Duodenal mucosa (tissue), 2 donors: ENCODE measurements around the gene DLG5.

Experiments used
- H3K27ac ChIP-seq: one replicate; pipeline ENCODE4 v1.7.0; 2013; ENCODE audit warnings: low read depth, low read length
- H3K27me3 ChIP-seq, 2 donors: one replicate each; pipeline ENCODE4 v1.7.0; 2013; ENCODE audit warnings: low read length in 2 of 2, control low read depth in 1 of 2; ENCODE audit not compliant: insufficient read depth in 2 of 2, control insufficient read depth in 1 of 2
- H3K36me3 ChIP-seq, 2 donors: one replicate each; pipeline ENCODE4 v1.7.0; 2013; ENCODE audit warnings: low read length in 2 of 2, control low read depth in 1 of 2; ENCODE audit not compliant: insufficient read depth in 2 of 2, control insufficient read depth in 1 of 2
- H3K4me1 ChIP-seq, 2 donors: one replicate each; pipeline ENCODE4 v1.7.0; 2013; ENCODE audit warnings: low read length in 2 of 2, control low read depth in 1 of 2; ENCODE audit not compliant: insufficient read depth in 2 of 2, control insufficient read depth in 1 of 2
- H3K4me3 ChIP-seq, 2 donors: one replicate each; pipeline ENCODE4 v1.7.0; 2013; ENCODE audit warnings: low read length in 2 of 2, low read depth in 1 of 2
- H3K9ac ChIP-seq, 2 donors: one replicate each; pipeline ENCODE4 v1.7.0; 2013; ENCODE audit warnings: low read length in 2 of 2, low read depth in 1 of 2
- H3K9me3 ChIP-seq, 2 donors: one replicate each; pipeline ENCODE4 v1.7.0; 2013; ENCODE audit warnings: low read length in 2 of 2, control low read depth in 1 of 2; ENCODE audit not compliant: control insufficient read depth in 1 of 2

DLG5 gene

GRCh38 chr10:77859865-77860282 is 66.7 kb downstream of the DLG5 start:
- no peak overlapping the region for H3K9ac ChIP-seq
- H3K4me3 ChIP-seq = no peak overlapping the region
- no peaks in the 10 kb centered on the region for H3K9me3 ChIP-seq
- H3K27ac ChIP-seq = no peak overlapping the region
- H3K4me1 ChIP-seq = no peaks in the 10 kb centered on the region
- peaks cover 6 to 21% of the 10 kb centered on the region in 2 donors for H3K36me3 ChIP-seq
- H3K27me3 ChIP-seq = no peaks in the 10 kb centered on the region

- no peaks in the 10 kb centered on the region for H3K4me1 ChIP-seq
- no peaks in the 10 kb centered on the region for H3K9me3 ChIP-seq
- no peak overlapping the region for H3K4me3 ChIP-seq
- H3K36me3 ChIP-seq = peaks cover 6 to 24% of the 10 kb centered on the region in 2 donors
- H3K9ac ChIP-seq = no peak overlapping the region
- no peak overlapping the region for H3K27ac ChIP-seq
- H3K27me3 ChIP-seq = no peaks in the 10 kb centered on the region
These were observed 67.2 kb downstream of the DLG5 start for GRCh38 chr10:77859200-77859864.

DNA sequence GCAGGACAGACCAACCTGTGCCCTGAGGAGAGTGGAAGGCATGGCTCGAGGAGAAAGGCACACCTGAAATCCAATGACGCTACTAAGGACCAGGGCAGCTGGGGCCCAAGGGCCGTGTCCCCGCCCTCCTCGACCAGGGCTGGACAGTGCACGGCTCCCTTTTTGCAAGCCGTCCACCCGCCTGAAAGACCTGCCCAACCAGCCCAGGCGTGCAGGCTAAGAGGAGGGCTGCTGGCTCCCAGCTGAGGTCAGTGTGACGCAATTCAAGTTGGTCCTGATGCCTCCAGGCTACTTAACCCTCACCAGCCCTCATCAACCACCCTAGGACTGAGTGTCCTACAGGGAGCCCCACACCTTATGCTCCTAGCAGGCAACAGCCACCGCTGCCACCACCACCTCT is 69.3 kb downstream of the DLG5 start:
- Histone ChIP-seq H3K27ac (no peak overlapping the region), H3K4me3 (no peak overlapping the region), H3K27me3 (no peaks in the 10 kb centered on the region), H3K9me3 (no peaks in the 10 kb centered on the region), H3K36me3 (peaks cover 3 to 43% of the 10 kb centered on the region in 2 donors), H3K9ac (no peak overlapping the region), H3K4me1 (no peaks in the 10 kb centered on the region)

- Histone ChIP-seq H3K27me3 (no peaks in the 10 kb centered on the region), H3K4me3 (no peak overlapping the region), H3K36me3 (peaks cover 3 to 43% of the 10 kb centered on the region in 2 donors), H3K27ac (no peak overlapping the region), H3K9me3 (no peaks in the 10 kb centered on the region), H3K9ac (no peak overlapping the region), H3K4me1 (no peaks in the 10 kb centered on the region)
These were observed 70.0 kb downstream of the DLG5 start for GRCh38 chr10:77856566-77856965.

DNA sequence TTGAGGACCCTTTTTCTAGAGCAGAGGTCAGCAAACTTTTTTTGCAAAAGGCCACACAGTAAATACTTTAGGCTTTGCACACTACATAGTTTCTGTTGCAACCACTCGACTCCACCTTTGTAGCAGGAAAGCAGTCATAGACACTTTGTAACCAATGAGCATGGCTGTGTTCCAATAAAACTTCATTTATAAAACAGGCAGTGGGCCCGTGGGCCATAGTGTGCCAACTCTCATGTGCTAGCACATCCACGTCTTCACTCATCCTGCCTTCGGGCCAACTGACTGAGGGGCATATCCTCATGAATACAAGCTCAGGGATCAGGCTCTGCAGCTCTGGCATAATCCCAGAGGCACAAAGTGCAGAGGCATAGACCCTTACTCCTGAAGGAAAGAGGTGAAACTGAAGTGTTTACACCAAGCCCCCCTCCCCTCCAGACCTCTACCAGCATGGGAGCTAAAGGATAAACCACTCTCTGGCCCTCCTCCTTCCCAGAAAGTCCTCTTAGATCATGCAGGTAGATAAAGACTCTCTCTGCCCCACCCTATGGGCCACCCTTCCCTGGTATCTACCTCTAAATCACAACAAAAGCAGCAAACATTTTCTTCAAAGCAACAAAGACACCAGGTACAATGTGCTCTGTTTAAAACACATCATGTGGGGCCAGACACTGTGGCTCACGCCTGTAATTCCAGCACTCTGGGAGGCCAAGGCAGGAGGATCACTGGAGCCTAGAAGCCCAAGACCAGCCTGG is 71.0 kb downstream of the DLG5 start:
- no peak overlapping the region for H3K27ac ChIP-seq

GRCh38 chr10:77854115-77854514 is 72.4 kb downstream of the DLG5 start:
- Histone ChIP-seq H3K27me3 (no peaks in the 10 kb centered on the region), H3K9me3 (no peaks in the 10 kb centered on the region), H3K27ac (no peak overlapping the region), H3K4me3 (no peak overlapping the region), H3K9ac (no peak overlapping the region), H3K4me1 (peaks cover 2% of the 10 kb centered on the region in 2 donors), H3K36me3 (peaks cover 3 to 49% of the 10 kb centered on the region in 2 donors)

More for the DNA sequence above, 71.0 kb downstream of the DLG5 start:
- Histone ChIP-seq H3K4me1 (no peaks in the 10 kb centered on the region), H3K4me3 (no peak overlapping the region), H3K27me3 (no peaks in the 10 kb centered on the region), H3K36me3 (peaks cover 3 to 46% of the 10 kb centered on the region in 2 donors), H3K9ac (no peak overlapping the region), H3K9me3 (no peaks in the 10 kb centered on the region)

DNA sequence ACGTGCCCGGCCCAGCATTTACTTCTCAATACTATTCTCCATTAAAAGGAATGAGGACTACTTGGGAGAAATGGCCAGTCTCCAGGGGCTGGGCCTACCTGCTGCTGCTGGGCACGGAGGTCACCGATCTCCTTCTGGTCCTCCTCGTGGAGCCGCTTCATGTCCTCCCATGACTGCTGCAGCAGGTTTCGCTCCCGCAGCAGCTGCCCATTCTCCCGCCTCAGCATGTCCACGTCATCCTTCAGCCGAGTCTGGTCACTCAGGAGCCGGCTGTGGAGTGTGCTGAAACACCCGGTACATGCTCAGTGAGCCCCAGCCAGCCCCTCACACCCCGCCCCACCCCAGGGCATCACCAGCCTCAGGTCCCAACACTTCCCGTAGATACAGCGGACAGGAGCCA is 73.3 kb downstream of the DLG5 start:
- no peak overlapping the region for H3K27ac ChIP-seq
- H3K36me3 ChIP-seq = peaks cover 3 to 49% of the 10 kb centered on the region in 2 donors
- H3K27me3 ChIP-seq = no peaks in the 10 kb centered on the region
- no peak overlapping the region for H3K4me3 ChIP-seq
- no peaks in the 10 kb centered on the region for H3K9me3 ChIP-seq
- H3K9ac ChIP-seq = no peak overlapping the region
- peaks cover 4 to 6% of the 10 kb centered on the region in 2 donors for H3K4me1 ChIP-seq

- H3K4me1 ChIP-seq = peaks cover 6 to 9% of the 10 kb centered on the region in 2 donors
- no peak overlapping the region for H3K9ac ChIP-seq
- peaks cover 3 to 35% of the 10 kb centered on the region in 2 donors for H3K36me3 ChIP-seq
- no peaks in the 10 kb centered on the region for H3K9me3 ChIP-seq
- H3K27me3 ChIP-seq = no peaks in the 10 kb centered on the region
- no peak overlapping the region for H3K4me3 ChIP-seq
- H3K27ac ChIP-seq = no peak overlapping the region
These were observed 75.8 kb downstream of the DLG5 start for GRCh38 chr10:77850620-77851231.

DNA sequence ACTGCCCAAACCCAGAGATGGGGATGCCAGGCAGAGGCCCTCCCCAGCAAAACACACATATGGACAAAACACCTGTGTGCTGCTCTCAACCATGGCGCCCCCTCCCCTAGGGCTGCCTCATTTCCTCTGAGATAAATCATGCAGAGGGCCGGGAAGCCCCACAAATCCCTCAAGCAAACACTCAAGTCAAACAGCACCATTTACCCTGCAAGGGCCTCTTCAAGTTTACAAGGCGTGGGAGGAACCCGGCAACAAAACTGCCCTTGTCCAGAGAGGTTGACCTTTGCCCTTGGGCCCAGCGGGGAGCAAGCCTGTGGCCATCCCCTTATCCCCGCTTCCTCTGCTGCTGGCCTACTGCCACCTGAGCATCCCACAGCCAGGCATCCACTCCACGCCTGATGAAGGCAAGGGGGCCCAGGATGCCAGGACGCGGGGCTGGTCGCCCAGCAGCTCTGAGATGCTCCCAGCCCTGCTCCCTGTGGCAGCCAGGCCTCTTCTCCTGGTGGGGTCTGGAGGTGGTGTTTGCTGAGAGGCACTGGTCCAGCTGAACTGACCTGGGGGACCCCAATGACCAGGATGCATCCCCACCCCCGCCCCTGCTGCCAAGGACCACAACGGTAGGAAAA is 77.4 kb downstream of the DLG5 start:
- Histone ChIP-seq H3K36me3 (peaks cover 0 to 23% of the 10 kb centered on the region in 2 donors), H3K27me3 (no peaks in the 10 kb centered on the region), H3K27ac (no peak overlapping the region), H3K9me3 (no peaks in the 10 kb centered on the region), H3K9ac (peak overlapping the region in 1 of 2 donors; percentile 21), H3K4me3 (no peak overlapping the region), H3K4me1 (peaks cover 21 to 22% of the 10 kb centered on the region in 2 donors)
